ENCODE results near the gene ARID5B. TPM values are rescaled to one million over a fixed set of nuclear protein-coding genes. Genes with fewer than 3 reads are reported as not detected.

The ARID5B gene
- total and polyA plus RNA-seq, 2 donors (not counting 1 experiment from before 2014, with no cell fraction given): 118 to 145 TPM

DNA sequence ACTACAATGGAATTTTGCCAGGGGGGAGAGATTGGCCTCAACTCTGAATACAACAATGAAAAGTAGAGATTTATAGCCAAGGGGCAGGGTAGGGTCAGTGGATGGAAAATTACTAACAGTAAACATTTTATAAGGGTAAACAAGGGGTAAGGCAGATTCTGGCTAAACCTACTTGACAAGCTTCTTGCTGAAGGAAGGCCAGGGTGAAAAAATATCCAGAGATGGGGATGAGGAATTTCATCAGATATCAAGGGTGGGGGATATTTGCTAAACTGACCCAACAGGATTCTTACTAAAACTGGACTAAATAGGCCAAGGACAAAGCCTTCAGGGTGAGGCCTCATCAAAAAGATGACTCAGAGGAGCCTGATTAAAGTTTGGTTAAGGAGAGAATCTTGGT is 210.8 kb downstream of the ARID5B start:
- Histone ChIP-seq H3K79me2 (ENCODE audit: control insufficient read depth, insufficient read depth, low read length) (no peaks in the 10 kb centered on the region), H3K4me2 (ENCODE audit: extremely low read depth, insufficient read depth, low read length) (no peak overlapping the region), H4K20me1 (ENCODE audit: control insufficient read depth, extremely low read depth, insufficient read depth, low read length) (no peaks in the 10 kb centered on the region), H3K27ac (ENCODE audit: insufficient read depth, low read length) (no peak overlapping the region), H3K9ac (ENCODE audit: insufficient read depth, low read length) (no peak overlapping the region), H3K4me1 (ENCODE audit: control insufficient read depth, extremely low read depth, insufficient read depth, low read length) (no peaks in the 10 kb centered on the region), H2AFZ (ENCODE audit: low read length) (no peak overlapping the region), H3K4me3 (replicated peaks in 1 of 4; ENCODE audit: control extremely low read depth in 1 of 4, insufficient read depth in 1 of 4, low read depth in 3 of 4, low read length in 4 of 4) (no peak overlapping the region), H3K27me3 (ENCODE audit: control insufficient read depth, insufficient read depth, low read length) (no peaks in the 10 kb centered on the region), H3K9me3 (ENCODE audit: control insufficient read depth, insufficient read depth, low read depth, low read length) (no peaks in the 10 kb centered on the region), H3K36me3 (ENCODE audit: control insufficient read depth, insufficient read depth, low read length) (no peaks in the 10 kb centered on the region)
- no peak for TF ChIP-seq CTCF (conservative IDR thresholded peaks at IDR 0.05 in 1 of 2, IDR thresholded peaks at IDR 0.05 in 1 of 2; ENCODE audit: low read depth in 1 of 2, low read length in 2 of 2)
- no peak for DNase-seq (ENCODE audit: low read depth in 2 of 2)

- H3K27ac ChIP-seq (ENCODE audit: insufficient read depth, low read length): no peak overlapping the region
- no peaks in the 10 kb centered on the region for H3K27me3 ChIP-seq (ENCODE audit: control insufficient read depth, insufficient read depth, low read length)
- no peak overlapping the region for H3K9ac ChIP-seq (ENCODE audit: insufficient read depth, low read length)
- DNase-seq (ENCODE audit: low read depth in 2 of 2): no peak
- TF ChIP-seq EZH2 (IDR thresholded peaks at IDR 0.05; ENCODE audit: low read length, missing control alignments) (no peak), CTCF (conservative IDR thresholded peaks at IDR 0.05 in 1 of 2, IDR thresholded peaks at IDR 0.05 in 1 of 2; ENCODE audit: low read depth in 1 of 2, low read length in 2 of 2) (no peak)
- no peak overlapping the region for H3K4me3 ChIP-seq (replicated peaks in 1 of 4; ENCODE audit: control extremely low read depth in 1 of 4, insufficient read depth in 1 of 4, low read depth in 3 of 4, low read length in 4 of 4)
- no peaks in the 10 kb centered on the region for H3K9me3 ChIP-seq (ENCODE audit: control insufficient read depth, insufficient read depth, low read depth, low read length)
- H3K36me3 ChIP-seq (ENCODE audit: control insufficient read depth, insufficient read depth, low read length): no peaks in the 10 kb centered on the region
- H2AFZ ChIP-seq (ENCODE audit: low read length): no peak overlapping the region
- no peaks in the 10 kb centered on the region for H4K20me1 ChIP-seq (ENCODE audit: control insufficient read depth, extremely low read depth, insufficient read depth, low read length)
- H3K4me1 ChIP-seq (ENCODE audit: control insufficient read depth, extremely low read depth, insufficient read depth, low read length): no peaks in the 10 kb centered on the region
- H3K79me2 ChIP-seq (ENCODE audit: control insufficient read depth, insufficient read depth, low read length): no peaks in the 10 kb centered on the region
- H3K4me2 ChIP-seq (ENCODE audit: extremely low read depth, insufficient read depth, low read length): no peak overlapping the region
Observed at GRCh38 chr10:62112963-62113362, 211.5 kb downstream of the ARID5B start.

- Histone ChIP-seq H3K27ac (ENCODE audit: insufficient read depth, low read length) (no peak overlapping the region), H3K4me1 (ENCODE audit: control insufficient read depth, extremely low read depth, insufficient read depth, low read length) (no peaks in the 10 kb centered on the region), H2AFZ (ENCODE audit: low read length) (no peak overlapping the region), H4K20me1 (ENCODE audit: control insufficient read depth, extremely low read depth, insufficient read depth, low read length) (no peaks in the 10 kb centered on the region), H3K9ac (ENCODE audit: insufficient read depth, low read length) (no peak overlapping the region), H3K4me2 (ENCODE audit: extremely low read depth, insufficient read depth, low read length) (no peak overlapping the region), H3K27me3 (ENCODE audit: control insufficient read depth, insufficient read depth, low read length) (no peaks in the 10 kb centered on the region), H3K36me3 (ENCODE audit: control insufficient read depth, insufficient read depth, low read length) (no peaks in the 10 kb centered on the region), H3K79me2 (ENCODE audit: control insufficient read depth, insufficient read depth, low read length) (no peaks in the 10 kb centered on the region), H3K4me3 (replicated peaks in 1 of 4; ENCODE audit: control extremely low read depth in 1 of 4, insufficient read depth in 1 of 4, low read depth in 3 of 4, low read length in 4 of 4) (no peak overlapping the region), H3K9me3 (ENCODE audit: control insufficient read depth, insufficient read depth, low read depth, low read length) (no peaks in the 10 kb centered on the region)
- no peak for DNase-seq (ENCODE audit: low read depth in 2 of 2)
- TF ChIP-seq EZH2 (IDR thresholded peaks at IDR 0.05; ENCODE audit: low read length, missing control alignments) (no peak), CTCF (conservative IDR thresholded peaks at IDR 0.05 in 1 of 2, IDR thresholded peaks at IDR 0.05 in 1 of 2; ENCODE audit: low read depth in 1 of 2, low read length in 2 of 2) (no peak)
Observed at GRCh38 chr10:62113680-62114079, 212.2 kb downstream of the ARID5B start.

All from fibroblast of lung (primary cell).